Esophagus squamous epithelium (tissue), 5 donors: ENCODE measurements around the gene CSRNP3. TPM values are rescaled to one million over a fixed set of nuclear protein-coding genes. Genes with fewer than 3 reads are reported as not detected.
A peak's percentile ranks its signal among the peaks of the same experiment; 100 is the strongest.

Experiments
- DNase-seq: peaks from one replicate; lab custom pipeline; 2025; lab: John Stamatoyannopoulos, UW
- H3K27ac ChIP-seq, 4 donors: fragments of 200-600 bp; sonication (generic); one replicate each; pipeline ENCODE4 v1.5.1; 2016 to 2019; ENCODE audit warnings: mild to moderate bottlenecking in 1 of 4
- H3K27me3 ChIP-seq, 4 donors: fragments of 200-600 bp; sonication (generic); 1 replicate in 3 of 4; 2 replicates in 1 of 4; pipeline versions ENCODE4 v1.5.1 to v1.6.0; 2017 to 2021; ENCODE audit warnings: antibody characterized with exemption in 1 of 4
- H3K36me3 ChIP-seq, 3 donors: fragments of 200-600 bp; sonication (generic); one replicate each; pipeline ENCODE4 v1.5.1; 2016 to 2019
- H3K4me1 ChIP-seq, 3 donors: fragments of 200-600 bp; sonication (generic); one replicate each; pipeline ENCODE4 v1.5.1; 2017 to 2019
- H3K4me3 ChIP-seq, 4 donors: fragments of 200-600 bp; sonication (generic); 1 replicate in 3 of 4; 2 replicates in 1 of 4; pipeline ENCODE4 v1.5.1; 2016 to 2019; ENCODE audit warnings: mild to moderate bottlenecking in 2 of 4, moderate library complexity in 1 of 4
- H3K9me3 ChIP-seq, 3 donors: fragments of 200-600 bp; sonication (generic); one replicate each; pipeline ENCODE4 v1.5.1; 2016 to 2019
- CTCF ChIP-seq, 6 experiments: fragments of 450-650 bp in 4 of 6; fragments of 200-600 bp in 2 of 6; sonication (generic) in 2 of 6; IDR thresholded peaks; one replicate each; pipeline ENCODE4 v1.5.1; 2016 to 2019; ENCODE audit warnings: antibody characterized with exemption in 6 of 6, mild to moderate bottlenecking in 4 of 6, moderate library complexity in 4 of 6
- POLR2A ChIP-seq, 4 donors: fragments of 450-650 bp; IDR thresholded peaks; one replicate each; pipeline ENCODE4 v1.6.1; 2017; ENCODE audit warnings: antibody characterized with exemption in 4 of 4, mild to moderate bottlenecking in 4 of 4, moderate library complexity in 3 of 4
- WGBS, 2 donors: methylation state at CpG; one replicate each; pipeline ENCODE4 v1.1.5; 2018; 5-methylcytosine and 5-hydroxymethylcytosine counted together
- intact Hi-C: fragments of 100-400 bp; cut with DNase I; formaldehyde crosslinking; loops from one replicate; pipeline ENCODE4 v1.15.0; 2022
- total RNA-seq, 4 donors: library from RNA; depleted of rRNA; stranded (reverse); fragments of >200 nt; gene quantifications; one replicate each; pipeline ENCODE4 v1.1.0, GENCODE V29; 2016
- donor health status: DM: yes; HTN: yes; CAD: no.

The CSRNP3 gene
- total RNA-seq, 4 donors from 2014 or later: 0.57 to 1.5 (median 0.81) TPM

DNA sequence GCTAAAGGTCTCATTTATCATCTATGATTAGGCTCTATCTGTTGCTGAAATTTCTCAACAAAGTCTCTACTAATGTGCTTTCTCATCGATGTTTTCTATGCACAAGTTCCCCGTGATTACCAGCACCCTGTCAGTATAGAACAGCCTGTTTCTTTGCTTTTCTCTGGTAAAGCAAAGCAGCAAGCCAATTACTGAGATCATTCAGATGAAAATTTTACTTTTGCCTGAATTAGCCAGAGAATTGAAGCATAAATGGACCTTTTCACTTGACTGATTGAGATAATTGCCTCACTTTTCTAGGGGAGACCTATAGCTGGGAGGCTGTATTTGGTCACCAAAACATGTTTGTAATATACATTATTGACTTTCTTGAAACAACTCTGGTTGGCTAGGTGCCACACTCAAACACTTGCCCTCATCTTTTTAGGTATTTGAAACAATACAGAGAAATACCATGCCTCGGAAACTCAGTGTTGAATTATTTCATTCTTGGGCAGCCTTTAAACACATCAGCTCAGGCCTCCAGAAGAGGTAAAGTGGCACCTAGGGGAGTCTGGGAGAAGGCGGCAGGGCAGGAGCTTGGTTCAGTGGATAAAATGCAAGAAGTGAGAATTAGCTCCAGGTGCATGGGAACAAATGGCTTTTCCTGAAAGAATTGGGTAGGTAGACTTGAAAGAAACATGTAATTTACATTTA is 228.4 kb downstream of the CSRNP3 start:
- Histone ChIP-seq H3K27ac (no peak overlapping the region), H3K36me3 (no peaks in the 10 kb centered on the region), H3K27me3 (no peaks in the 10 kb centered on the region), H3K9me3 (no peaks in the 10 kb centered on the region), H3K4me1 (no peaks in the 10 kb centered on the region), H3K4me3 (no peak overlapping the region)
- no peak for DNase-seq
- intact Hi-C loops: loop anchor here (10.0 kb wide), 1 partner anchor 293 kb away; no protein-coding TSS in a partner anchor
- TF ChIP-seq POLR2A (IDR thresholded peaks at IDR 0.05): no peak
- no peak for TF ChIP-seq CTCF (IDR thresholded peaks at IDR 0.05)
- 87 to 88% methylated on average over 4 of the region's 4 CpGs for WGBS, 2 donors

- no peak overlapping the region for H3K27ac ChIP-seq
- DNase-seq: no peak
- intact Hi-C loops: loop anchor here (10.0 kb wide), 1 partner anchor 294 kb away; no protein-coding TSS in a partner anchor
- no peak overlapping the region for H3K4me3 ChIP-seq
- no peaks in the 10 kb centered on the region for H3K4me1 ChIP-seq
- no peaks in the 10 kb centered on the region for H3K27me3 ChIP-seq
- H3K36me3 ChIP-seq: no peaks in the 10 kb centered on the region
- H3K9me3 ChIP-seq: no peaks in the 10 kb centered on the region
- TF ChIP-seq POLR2A (IDR thresholded peaks at IDR 0.05) (no peak), CTCF (IDR thresholded peaks at IDR 0.05) (peak in 4 of 6 experiments; percentile 12 to 49 (median 32))
- WGBS, 2 donors: 0 to 6% methylated on average over 4 of the region's 4 CpGs
These were observed 229.0 kb downstream of the CSRNP3 start for GRCh38 chr2:165698444-165698884.

DNA sequence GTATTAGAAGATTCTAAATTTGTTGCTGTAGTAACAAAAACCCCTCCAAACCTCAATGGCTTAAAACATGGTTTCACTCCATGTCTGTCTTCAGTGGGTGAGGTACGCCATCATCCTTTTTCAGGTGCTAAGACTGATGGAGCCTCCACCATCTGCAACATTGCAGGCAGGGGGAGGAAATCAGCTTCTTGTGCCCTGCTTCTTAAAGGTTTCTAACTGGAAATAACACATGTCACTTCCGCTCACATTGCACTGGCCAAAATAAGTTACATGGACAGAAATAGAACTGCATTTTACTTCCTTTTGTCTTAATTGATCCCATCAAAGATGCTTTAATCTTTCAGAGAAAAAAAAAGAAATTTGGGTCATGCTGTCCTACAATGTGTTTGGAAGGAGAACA is 230.4 kb downstream of the CSRNP3 start:
- Histone ChIP-seq H3K4me1 (no peaks in the 10 kb centered on the region), H3K4me3 (no peak overlapping the region), H3K27me3 (no peaks in the 10 kb centered on the region), H3K9me3 (no peaks in the 10 kb centered on the region), H3K27ac (no peak overlapping the region), H3K36me3 (no peaks in the 10 kb centered on the region)
- 86 to 95% methylated on average over 2 of the region's 2 CpGs for whole genome bisulfite sequencing, 2 donors
- intact Hi-C loops: loop anchor here (10.0 kb wide), 1 partner anchor 295 kb away; no protein-coding TSS in a partner anchor
- TF ChIP-seq POLR2A (IDR thresholded peaks at IDR 0.05): no peak
- no peak for TF ChIP-seq CTCF (IDR thresholded peaks at IDR 0.05)
- DNase-seq: no peak

- H3K9me3 ChIP-seq: no peaks in the 10 kb centered on the region
- intact Hi-C loops: no loop called here
- H3K27me3 ChIP-seq: no peaks in the 10 kb centered on the region
- no peak overlapping the region for H3K4me3 ChIP-seq
- DNase-seq: no peak
- H3K27ac ChIP-seq: no peak overlapping the region
- no peaks in the 10 kb centered on the region for H3K36me3 ChIP-seq
- H3K4me1 ChIP-seq: no peaks in the 10 kb centered on the region
- 81 to 87% methylated on average over 5 of the region's 5 CpGs for WGBS, 2 donors
- TF ChIP-seq CTCF (IDR thresholded peaks at IDR 0.05) (no peak), POLR2A (IDR thresholded peaks at IDR 0.05) (no peak)
These were observed 231.0 kb downstream of the CSRNP3 start for GRCh38 chr2:165700531-165700930.

DNA sequence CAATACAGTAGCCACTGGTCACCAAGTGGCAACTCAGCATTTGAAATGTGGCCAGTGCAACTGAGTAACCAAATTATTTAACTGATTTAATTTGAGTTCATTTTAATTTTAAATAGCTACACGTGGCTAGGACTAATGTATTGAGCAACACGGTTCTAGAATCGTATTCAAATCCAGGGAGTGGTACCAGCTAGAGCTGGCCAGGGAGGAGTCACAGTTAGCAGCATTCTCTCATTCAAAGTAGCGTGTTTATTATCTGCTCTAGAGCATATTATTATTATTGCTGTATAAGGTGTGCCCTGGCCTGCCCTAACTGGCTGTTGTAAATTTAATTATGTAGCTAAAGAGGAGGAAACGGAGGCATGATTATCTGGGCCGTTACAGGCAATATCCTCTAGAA is 231.6 kb downstream of the CSRNP3 start:
- Histone ChIP-seq H3K4me1 (no peaks in the 10 kb centered on the region), H3K27ac (no peak overlapping the region), H3K36me3 (no peaks in the 10 kb centered on the region), H3K27me3 (no peaks in the 10 kb centered on the region), H3K4me3 (no peak overlapping the region), H3K9me3 (no peaks in the 10 kb centered on the region)
- intact Hi-C loops: no loop called here
- TF ChIP-seq POLR2A (IDR thresholded peaks at IDR 0.05): no peak
- DNase-seq: no peak
- WGBS, 2 donors: 51 to 65% methylated on average over 6 of the region's 6 CpGs
